GM19372 (cell line): Measurements from ENCODE around the gene PIK3R5.
"Not testable (repeated sequence)": the region's sequence is repeated elsewhere in the genome, so short reads cannot be mapped to it uniquely, and the experiment has no call there.

Experiments used
- ATAC-seq: cut with Tn5 transposase; IDR thresholded peaks from one replicate; pipeline ENCODE4 v1.9.1; 2021; ENCODE audit warnings: mild to moderate bottlenecking, low read depth, moderate library complexity; ENCODE audit not compliant: unreplicated experiment

PIK3R5 gene

DNA sequence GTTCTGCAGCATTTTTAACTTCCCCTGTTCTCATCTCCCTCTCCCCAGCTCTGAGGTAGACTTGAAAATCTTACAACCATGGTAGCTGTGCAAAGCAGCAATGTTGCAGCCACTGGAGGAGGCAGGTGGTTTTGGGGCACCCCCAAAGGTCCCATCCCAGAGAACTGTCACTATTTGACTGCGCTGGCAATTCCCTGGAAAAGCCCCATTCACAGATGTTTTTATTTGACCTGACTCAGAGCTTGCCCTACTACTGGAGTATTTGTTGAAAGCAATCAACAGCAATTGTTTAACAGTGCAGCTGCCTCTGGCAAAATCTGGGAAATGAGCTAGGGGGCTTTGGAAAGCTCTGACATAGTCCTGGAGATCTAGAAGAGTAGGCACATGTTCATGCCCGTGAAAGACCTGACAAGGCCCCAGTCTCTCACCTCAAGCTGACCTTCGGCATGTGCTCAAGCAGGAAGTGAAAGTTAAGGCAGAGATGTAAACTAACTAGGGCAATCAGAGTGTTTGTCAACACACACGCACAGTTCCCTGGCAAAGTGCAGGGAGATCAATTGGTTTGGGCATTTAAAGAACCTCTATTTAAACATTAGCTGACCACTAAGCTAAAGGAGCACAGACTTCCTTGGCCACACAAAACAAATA is 19.7 kb upstream of the PIK3R5 start:
- ATAC-seq: no peak

DNA sequence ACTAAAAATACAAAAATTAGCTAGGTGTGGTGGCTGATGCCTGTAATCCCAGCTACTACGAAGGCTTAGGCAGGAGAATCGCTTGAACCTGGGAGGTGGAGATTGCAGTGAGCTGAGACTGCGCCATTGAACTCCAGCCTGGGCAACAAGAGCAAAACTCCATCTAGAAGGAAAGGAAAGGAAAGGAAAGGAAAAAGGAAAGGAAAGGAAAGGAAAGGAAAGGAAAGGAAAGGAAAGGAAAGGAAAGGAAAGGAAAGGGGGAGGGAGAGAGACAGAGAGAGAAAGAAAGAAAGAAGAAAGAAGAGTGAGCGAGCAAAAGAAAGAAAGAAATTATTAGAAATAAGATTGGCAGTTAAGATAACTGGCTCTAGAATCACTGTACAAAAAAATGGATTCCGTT is 18.7 kb upstream of the PIK3R5 start:
- ATAC-seq: not testable (repeated sequence)

DNA sequence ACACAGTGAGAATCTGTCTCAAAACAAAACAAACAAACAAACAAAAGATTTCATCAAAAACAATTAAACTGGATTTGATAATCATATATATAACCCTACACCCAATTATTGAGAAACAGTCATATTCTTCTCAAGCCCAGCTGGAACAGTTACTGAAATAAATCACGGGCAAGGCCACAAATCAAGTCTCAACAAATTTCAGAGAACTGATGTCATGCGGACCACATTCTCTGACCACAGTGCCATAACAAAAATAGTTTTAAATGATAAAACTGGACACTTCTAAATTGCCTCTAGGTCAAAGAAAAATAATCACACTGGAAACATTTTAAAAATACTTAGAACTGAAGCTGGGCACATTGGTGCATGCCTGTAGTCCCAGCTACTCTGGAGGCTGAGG is 15.9 kb upstream of the PIK3R5 start:
- no peak for ATAC-seq

DNA sequence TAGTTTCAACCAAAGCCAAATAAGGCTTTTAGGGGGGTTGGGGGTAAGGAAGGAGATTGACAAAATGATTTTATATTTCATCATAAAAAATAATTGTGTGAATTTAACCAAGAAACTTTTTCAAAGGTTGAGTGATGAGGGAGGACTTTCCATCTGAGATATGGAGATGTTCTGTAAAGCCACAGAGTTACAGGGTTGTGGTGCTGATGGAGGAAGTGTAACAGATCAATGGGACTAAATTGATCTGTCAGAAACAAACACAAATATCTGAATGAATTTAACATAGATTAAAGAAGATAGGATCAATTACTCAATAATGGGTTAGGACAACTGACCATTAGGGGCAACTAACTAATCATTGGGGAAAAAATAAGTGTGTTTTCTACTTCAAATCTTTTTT is 14.2 kb upstream of the PIK3R5 start:
- ATAC-seq: no peak

DNA sequence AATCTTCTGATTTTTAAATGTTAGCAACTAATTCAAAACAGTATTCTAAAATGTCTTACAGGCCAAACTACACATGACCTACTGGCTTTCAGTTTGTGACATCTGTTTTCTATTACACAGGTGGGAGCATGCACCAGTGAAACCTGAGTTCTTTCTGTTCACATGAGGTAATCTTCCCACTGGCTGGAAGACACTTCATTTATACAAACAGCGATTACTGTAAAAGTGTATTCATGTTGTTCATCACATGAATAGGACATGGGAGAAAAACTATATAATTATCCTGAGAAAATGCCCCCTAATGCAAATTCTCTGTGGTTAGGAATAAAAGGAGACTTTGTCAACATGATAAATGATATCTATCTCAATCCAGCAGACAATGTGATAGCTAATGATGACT is 11.1 kb upstream of the PIK3R5 start:
- ATAC-seq: no peak

DNA sequence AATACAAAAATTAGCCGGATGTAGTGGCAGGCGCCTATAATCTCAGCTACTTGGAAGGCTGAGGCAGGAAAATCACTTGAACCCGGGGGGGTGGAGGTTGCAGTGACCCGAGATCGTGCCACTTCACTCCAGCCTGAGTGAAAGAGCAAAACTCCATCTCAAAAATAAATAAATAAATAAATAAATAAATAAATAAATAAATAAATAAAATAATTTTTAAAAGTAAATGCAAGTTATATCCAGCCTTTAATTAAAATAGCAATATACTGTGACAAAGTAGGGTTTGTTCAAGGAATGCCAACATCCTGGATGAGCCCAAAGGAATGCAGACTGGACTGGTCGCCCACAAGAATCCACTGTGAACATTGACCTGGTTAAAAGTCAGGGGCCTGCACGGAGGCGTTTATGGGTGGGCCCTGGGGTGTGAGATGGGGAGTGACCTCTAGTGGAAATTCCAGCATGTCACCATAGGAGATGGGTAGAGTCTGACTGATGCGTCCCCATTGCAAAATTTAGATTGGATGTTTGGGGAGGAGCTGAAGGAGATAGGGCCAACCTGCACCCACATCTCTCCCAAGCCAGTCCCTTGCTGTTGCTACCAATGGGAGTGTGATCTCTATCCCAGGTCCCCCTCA is 9.7 kb upstream of the PIK3R5 start:
- ATAC-seq: no peak

DNA sequence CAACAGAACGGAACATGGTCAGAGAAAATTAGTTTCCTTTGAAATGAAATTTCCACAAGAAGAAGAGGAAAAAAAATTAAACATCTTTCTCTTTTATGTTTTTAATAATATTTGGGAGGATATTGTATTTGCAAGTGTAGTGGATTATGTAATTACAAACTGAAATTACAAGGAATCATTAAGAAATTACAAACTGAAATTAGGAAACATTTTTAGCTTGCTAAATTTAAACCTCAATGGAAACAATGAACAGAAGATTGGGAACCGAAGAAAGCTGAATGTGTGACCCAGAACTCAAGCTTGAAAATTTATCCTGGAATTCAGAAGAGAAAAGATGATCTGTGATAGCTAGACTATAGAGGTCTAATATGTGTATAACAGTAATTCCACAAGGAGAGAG is 4.4 kb upstream of the PIK3R5 start:
- ATAC-seq: no peak

DNA sequence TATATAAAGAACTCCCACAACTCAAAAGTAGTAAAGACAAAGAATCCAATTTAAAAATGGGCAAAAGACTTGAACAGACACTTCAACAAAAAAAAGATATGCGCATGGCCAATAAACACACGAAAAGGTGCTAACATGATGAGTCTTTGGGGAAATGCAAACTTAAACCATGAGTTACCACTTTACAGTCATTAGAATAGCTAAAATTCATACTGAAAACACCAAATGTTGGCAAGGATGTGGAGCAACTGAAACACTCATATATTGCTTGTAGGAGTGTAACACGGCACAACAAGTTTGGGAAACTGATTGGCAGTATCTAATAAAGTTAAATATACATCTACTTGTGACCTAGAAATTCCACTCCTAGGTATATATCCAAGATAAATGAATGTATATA is 3.0 kb upstream of the PIK3R5 start:
- ATAC-seq: no peak

DNA sequence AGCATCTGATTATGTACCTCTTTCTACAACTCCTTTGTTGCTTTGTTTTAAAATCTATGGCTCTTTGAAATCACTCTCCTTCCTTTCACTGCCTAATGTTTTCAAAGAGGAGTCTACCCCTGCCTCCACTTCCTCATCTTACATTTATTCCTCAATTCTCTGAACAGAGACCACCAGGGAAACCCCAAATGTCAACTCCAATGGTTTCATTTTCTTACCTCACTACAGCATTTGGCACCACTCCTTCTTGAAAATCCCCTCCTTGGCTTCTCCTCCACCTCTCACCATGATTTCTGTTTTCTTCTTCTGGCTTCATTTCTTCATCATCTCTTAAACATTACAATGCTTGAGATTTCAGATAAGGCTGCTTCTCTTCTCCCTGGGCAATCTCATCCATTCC is 2.4 kb upstream of the PIK3R5 start:
- ATAC-seq: no peak

DNA sequence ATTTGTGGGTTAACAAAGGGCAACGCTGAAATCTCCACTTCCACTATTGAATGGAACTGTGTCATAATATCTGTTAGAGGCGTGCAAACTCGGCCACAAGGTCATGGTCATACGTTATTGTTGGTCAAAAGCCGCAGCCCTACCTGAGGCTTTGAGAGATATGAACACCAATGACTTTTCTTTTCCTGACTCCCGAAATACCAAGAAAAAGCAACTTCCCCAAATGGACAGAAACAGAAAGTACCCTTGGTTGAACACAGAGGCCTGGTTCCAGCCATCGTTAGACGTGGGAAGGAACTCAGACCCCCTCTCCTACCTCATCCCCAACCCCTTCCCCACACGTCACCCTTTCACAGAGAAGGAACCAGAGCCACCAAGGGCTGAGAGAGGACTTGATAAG is 1.4 kb upstream of the PIK3R5 start:
- ATAC-seq: no peak

DNA sequence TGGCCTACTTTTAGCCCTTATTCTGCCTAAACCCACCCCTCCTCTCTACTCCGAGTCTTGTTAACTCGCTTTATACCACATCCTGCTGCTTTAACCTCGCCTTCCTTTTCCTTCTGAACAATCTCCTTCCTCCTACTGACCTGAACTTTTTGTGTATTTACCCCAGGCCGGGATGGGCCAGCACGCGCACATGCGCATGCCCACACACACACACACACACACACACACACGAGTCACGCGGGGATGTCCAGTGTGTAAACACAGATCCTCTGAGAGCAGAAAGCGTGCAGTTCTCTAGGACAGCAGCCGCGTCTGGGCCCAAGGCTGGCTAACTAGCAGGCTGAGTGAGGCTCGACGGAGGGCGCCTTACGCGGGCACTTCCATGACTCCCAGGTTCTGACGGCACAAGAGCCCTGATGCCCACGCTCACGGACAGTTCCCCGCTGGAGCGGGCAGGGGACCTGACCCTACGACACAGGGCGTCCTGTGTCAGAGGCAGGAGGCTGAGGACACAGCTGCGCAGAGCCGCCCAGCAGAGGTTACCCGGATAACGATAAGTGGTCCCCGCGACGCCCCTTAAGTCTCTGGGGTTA is 610 bp downstream of the PIK3R5 start:
- peak; percentile 7 for ATAC-seq

DNA sequence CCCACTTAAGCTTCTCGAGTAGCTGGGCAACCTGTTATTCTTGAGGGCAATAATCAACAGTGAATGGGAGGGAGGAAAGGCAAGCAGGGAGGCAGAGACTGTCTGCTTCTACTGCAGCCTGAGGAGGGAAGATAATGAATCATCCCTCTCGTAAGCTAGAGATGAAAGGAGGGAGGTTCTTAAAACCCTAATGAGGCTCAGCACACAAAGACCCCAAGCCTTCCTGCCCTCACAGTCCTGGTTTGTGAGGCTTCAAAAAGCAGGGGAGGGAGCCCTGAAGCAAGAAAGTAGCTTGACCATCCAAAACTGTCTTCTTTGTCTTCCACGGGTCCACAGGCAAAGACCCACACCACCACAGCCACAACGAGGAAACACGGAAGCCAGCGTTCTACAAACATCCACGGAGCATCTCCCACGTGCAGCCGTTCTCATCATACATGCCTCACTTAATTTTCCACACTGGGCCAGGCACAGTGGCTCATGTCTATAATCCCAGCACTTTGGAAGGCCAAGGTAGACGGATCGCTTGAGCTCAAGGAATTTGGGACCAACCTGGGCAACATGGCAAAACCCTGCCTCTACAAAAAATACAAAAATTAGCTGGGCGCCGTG is 1.8 kb downstream of the PIK3R5 start:
- no peak for ATAC-seq

DNA sequence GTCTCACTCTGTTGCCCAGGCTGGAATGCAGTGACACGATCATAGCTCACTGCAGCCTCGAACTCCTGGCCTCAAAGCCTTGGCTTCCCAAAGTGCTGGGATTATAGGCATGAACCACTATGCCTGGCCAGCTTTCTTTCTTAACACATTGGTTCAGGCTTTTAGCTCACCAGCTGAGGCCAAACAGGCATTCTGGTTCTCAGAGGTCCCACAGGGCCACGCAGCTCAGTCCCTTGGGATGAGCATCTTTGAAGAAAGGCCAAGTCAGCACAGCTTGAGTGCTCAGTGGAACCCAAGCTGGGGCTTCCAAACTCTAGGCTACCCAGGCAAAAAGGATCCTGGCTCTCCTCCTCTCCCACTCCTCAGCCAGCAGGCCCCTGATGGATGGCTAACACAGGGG is 2.5 kb downstream of the PIK3R5 start:
- no peak for ATAC-seq

DNA sequence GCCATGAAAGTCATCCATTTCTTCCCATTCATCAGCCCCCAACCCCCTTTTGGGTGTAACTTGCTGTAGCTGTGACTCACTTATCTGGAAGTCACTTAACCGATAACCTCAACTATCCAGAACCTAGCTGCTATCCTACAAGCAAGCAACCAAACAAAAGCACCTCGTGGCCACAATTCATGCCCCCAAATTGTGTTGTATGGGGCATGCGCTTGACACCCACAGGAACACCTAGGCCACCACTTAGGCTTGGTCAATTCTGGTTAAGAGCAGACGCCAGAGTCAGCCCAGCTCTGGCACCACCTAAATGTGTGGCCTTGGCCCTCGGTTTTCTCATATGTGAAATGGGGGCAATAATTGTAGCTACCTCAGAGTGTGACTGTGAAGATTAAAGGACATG is 3.7 kb downstream of the PIK3R5 start:
- no peak for ATAC-seq

DNA sequence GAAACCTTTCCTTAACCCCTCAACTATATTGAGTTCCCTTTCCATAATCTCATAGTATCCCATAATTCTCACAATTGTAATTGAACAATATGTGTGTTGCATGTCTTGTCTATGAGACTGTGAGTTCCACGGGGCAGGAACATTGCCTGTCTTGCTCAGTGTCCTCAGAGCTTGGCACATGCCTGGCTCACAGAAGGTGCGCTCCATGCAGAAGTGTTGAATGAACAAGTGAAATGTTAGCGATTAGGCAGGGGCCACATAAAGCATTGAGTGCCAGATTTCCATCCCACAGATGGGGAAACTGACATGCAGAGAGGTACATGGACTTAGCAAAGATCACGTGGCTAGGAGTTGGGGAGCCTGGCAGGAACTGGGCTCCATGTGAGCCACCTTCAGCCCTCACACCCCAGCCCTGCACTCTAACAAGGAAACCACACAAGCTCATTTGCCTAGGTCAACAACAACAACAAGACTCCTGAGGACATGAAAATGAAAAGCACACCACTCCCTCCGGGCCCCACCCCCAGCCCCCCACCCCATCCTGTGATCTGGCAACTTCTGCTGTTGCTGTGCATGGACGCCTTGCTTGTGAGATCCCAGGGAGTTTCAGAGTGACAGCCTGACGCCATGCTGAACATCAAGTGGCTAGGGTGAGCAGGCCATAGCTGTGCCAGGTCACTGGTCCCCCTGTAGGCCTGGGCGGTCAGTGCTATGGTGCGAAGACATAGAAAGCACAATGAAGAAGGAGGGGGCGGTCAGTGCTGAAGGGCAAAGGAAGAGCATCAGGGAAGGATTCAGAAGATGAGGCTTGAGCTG is 5.0 kb downstream of the PIK3R5 start:
- no peak for ATAC-seq

DNA sequence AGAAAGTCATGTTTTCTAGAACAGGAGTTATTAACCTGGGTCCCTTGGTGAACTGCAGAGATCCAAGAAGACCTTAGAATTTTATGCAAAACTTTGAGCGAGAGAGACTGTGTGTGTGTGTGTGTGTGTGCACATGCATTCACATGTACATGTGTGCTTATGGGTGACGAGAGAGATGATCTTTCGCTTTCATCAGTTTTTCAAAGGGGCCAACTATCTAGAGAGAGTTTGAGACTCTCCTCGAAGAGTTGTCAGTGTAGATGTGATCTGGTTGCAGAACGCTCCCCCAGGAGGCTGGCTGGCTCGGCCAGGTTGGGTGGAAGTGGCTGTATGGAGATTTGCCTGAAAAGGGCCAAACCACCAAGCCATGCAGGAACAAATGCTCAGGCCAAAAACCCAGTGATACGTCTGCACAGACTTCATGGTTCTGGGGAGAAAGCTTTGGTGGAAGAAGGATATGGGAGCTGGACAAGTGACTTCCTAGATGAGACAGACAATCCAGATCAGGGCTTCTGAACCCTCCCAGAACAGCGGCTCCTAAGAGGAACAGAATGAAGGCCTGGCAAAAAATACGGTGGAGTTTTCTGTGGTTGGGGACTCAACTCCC is 6.1 kb downstream of the PIK3R5 start:
- ATAC-seq: no peak

DNA sequence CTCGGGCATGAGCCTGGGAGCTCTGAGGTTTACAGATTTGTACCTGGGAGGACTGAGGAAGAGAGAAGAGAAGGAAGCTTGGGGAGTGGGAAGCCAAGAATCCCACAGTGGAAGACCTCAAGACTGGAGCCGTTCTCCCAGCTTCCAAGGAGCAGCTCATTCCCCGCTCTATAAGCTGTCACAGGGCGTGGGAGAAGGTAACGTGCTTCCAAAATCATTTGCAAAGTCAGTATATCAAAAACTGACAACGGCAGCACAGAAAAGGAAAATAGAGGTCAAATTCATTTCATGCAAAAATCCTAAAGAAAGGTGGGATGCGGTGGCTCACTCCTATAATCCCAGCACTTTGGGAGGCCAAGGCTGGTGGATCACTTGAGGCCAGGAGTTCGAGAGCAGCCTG is 7.8 kb downstream of the PIK3R5 start:
- ATAC-seq: no peak

DNA sequence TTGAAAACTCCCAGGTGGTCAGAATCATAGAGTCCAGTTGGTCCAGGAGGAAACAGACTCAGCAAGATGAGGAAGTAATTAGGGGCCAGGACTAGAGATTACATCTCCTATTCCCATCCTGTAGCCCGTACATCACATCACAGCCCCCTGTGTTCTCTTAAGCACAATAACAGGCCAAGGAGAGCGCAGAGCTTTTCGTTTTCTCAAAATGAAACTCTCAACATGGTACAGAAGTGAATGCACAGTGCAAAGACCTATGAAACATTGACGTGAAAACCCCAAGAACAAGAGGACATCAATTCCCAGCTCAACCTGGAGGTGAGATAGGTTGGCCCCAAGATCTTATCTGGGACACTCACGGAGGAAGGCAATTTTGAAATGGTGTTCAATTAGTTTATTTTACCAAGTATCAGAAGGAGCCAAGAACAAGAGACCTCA is 9.0 kb downstream of the PIK3R5 start:
- ATAC-seq: no peak

DNA sequence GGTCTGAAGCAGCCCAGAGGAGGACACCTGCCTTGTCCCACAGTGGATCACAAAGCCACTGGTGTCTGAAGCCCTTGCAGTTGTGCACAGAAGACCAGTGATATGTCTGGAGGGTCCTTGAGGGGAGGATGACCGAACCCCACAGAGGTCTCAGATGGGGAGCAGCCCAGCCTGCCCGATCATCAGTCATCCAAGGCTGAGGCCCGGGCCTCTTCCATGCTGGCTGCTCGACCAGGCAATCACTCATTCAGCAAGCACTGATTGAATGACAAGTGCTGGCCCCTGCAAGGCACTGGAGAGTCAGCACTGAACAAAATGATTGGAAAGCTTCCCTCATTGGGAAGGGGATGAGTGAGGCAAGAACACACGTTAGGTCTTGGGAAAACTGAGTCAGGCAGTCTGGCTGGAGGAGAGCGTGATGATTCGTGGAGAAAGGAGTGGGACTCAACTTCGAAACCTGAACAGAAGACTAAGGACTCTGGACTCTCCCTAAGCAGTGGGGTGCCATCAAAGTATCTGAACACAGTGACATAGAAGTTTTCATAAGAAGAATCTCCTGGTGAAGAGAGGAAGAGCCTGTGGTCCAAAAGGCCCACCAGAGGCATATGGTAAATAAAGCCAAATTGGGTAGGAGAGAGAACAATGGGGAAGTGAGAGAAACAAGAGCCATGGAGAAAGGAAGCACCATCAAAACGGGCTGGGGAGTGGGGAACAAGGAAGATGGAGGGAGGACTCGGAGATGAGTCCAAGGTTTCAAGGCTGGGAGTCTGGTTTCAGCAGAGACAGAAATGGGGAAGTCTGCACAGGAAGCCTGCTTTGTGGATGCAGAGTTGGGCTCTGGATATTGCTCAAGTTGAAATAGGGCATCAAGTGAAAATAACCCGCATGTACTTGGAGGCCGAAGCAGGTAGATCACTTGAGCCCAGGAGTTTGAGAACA is 10.2 kb downstream of the PIK3R5 start:
- ATAC-seq: no peak
